Right renal cortex interstitium (tissue), 3 donors: ENCODE results near the gene MTA2. TPM values are rescaled to one million over a fixed set of nuclear protein-coding genes. Genes with fewer than 3 reads are reported as not detected.

Experiments
- DNase-seq, 3 donors: peaks; one replicate each; pipeline ENCODE4 v3.0.0-alpha.2; 2013; ENCODE audit warnings: low read depth in 3 of 3, low spot score in 2 of 3
- polyA plus RNA-seq, 3 donors: library from polyadenylated mRNA; unstranded; fragments of 120-200 nt; gene quantifications; one replicate each; pipeline ENCODE4 v1.2.1, GENCODE V29; 2013; ENCODE audit not compliant: insufficient read length in 3 of 3

Gene MTA2
- polyA plus RNA-seq, 3 donors, result 90.2 to 96.7 (median 96.2) TPM

DNA sequence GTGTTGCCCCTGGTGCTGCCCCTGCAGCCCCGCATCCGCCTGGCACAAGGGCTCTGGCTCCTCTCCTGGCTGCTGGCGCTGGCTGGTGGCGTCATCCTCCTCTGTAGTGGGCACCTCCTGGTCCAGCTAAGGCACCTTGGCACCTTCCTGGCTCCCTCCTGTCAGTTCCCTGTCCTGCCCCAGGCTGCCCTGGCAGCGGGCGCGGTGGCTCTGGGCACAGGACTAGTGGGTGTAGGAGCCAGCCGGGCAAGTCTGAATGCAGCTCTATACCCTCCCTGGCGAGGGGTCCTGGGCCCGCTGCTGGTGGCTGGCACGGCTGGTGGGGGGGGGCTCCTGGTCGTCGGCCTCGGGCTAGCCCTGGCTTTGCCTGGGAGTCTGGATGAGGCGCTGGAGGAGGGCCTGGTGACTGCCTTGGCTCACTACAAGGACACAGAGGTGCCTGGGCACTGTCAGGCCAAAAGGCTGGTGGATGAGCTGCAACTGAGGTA is 11.7 kb upstream of the MTA2 start:
- no peak for DNase-seq

DNA sequence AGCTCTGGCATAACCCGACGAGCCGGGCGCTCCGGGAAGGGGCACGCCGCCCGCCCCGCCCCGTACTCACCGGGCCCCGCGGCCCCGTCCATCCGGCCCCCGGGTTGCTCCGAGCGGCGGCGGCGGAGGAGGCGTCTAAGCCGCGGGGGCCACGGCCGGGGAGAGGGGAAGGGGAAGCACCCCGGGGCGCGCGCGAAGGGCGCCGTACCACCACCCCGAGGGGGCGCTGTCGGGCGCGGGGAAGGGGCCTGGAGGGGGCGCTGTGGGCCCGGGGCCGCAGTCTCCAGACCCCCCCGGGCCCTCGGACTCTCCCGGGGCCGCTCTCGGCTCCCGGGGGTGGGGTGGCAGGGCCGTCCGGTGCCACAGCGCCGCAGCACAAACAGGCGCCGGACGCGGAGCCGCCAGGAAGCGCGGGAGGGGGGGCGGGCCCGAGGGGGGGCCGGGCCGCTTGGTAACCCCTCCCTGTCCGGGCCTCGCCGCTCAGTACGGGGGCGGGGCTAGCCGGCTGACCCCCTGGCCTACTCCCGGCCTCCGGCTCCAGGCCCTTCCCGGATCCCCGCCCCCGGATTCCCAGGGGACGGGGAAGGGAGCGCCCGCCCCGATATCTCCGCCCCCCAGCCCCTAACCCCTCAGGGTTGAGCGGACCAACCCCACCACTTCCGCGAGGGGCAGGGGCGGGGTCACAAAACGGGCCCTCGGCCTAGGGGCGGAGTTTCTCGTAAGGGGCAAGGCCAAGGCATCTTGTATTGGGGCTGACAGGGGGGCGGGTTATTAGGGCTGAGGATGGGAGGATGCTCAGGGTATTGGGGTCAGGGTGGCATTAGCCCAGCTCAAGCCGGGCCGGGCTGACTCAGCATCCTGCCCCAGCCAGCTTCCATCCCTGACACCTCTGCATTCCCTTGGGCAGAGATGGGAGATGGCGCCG is 11.0 kb upstream of the MTA2 start, which contains the start of the genes EML3 and ROM1:
EML3 (minus strand) TSS at position 410 of the 925 bp plus-strand sequence; CDS start at position 92, 318 bp downstream.
ROM1 (plus strand) TSS at position 892 of the 925 bp plus-strand sequence; CDS start at position 917, 25 bp downstream.
- no peak for DNase-seq

DNA sequence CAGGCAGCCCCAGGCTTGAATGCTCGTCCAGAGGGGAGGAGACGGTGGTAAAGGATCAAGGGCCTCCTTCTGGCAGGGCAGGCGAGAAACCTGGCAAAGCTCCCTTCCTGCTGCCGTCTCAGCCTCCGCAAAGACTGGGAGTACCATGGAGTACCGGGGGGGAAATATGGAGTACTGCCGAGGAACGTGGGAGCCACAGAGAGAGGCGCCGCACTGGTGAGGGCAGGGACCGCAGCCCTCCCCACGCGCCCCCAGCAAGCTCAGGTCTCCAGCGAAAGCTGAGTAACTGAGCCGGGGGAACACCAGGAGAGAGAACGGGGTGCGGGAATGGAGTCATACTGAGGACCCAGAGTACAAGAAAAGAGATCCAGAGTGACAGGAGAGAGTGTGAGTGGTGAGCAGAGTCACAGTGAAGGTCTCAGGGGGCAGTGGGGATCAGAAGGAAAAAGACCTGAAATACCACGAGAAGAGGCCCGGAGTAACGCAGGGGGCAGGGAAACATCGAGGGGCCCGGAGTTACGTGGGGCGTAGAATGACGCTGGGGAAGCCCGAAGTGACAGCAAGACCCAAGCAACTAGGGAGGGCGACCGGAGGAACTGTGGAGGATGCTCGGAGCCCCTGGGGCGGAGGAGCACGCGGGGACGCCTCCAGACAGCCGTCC is 10.2 kb upstream of the MTA2 start:
- no peak for DNase-seq

DNA sequence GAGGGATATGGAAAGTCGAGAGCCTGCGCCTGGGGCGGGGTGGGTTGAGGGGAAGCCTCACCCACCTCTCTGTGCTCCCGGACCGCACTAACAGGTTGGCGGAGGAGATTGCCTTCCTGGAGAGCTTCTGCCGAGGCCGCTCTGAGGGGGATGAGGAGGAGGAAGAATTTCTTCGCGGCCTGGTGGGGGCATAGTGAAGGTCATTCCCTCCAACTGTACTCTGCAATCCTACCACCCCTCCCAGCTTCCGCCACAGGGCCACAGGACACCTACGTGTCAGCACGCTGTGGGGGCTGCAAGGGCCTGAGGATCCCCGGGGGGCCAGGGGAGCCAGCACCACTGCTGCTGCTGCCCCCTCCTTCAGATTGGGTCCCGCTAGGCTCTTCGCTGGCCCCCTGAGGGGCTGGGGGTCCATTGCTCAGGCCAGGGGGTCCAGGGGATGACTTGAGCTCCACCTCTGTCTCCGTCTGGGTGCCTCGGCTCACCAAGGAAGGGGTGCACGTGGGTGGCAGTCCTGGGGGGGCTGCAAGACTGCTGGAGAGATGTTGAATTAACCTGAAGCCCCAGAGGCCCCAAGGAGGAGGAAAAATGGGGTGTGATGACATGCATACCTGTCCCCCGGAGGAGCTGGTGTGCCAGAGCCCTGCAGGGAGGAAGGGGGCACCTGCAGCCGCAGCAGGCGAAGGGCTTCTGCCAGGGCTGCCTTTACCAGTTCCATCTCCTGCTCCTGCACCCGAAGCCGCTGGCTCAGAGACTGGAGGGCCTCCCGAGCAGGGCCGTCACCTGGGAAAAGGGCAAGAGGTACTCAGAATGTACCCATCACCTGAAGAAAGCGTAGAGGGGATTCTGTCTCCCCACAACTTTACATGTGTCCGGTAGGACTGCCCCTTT is 9.4 kb upstream of the MTA2 start:
- DNase-seq, result no peak

DNA sequence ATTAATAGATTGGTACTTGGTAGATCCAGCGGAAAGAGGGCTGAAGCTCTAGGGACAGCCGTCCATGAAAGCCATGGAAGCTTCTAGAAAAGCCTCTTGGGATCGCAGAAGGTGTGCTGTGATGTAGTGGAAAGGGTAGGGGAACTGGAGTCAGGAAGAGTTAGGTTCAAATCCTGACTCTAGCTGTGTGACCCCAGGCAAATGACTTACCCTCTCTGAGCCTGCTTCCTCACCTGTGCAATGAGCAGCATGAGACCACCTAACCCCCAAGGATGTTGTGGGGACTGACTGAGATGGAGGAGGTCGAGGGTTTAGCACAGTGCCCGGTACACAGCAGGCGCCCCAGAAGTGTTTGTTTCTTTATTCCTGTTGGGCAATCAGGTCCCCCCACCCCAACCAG is 8.7 kb upstream of the MTA2 start:
- DNase-seq, result no peak

DNA sequence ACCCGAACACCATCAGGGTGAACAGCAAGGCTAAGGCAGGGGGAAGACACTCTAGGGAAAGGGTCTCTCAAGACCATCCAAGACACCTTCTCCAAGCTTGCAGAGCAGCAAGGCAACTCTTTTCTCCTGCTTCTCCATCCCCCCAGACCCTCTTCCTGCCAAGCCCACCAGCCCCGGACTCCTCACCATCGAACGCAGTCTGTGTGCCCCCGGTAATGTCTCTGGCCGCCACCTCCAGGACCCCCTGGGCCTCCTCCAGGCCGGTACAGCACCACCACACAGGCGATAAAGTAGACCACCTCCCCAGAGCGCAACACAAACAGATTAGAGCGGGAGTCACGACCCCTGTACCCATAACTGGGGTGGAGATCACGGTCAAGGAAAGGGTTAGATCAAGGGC is 7.1 kb upstream of the MTA2 start:
- DNase-seq, result no peak

DNA sequence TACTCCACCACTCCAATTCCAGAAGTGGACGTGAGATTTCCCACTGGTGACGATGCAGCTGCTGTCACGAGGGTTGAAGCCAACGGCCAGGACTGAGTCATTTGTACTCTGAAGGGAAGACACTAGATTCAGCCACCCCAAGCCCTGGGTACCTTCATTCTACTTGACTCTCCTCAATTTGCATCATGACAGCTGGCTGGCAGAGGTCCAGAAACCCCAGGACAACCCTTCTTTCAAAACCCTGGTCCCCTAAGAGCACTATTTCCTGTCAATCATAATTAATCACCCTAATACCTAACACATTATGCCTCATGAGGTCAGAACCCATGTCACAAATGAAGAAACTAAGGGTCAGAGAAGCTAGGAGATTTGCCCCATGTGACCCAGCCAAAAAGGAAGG is 6.0 kb upstream of the MTA2 start:
- no peak for DNase-seq

DNA sequence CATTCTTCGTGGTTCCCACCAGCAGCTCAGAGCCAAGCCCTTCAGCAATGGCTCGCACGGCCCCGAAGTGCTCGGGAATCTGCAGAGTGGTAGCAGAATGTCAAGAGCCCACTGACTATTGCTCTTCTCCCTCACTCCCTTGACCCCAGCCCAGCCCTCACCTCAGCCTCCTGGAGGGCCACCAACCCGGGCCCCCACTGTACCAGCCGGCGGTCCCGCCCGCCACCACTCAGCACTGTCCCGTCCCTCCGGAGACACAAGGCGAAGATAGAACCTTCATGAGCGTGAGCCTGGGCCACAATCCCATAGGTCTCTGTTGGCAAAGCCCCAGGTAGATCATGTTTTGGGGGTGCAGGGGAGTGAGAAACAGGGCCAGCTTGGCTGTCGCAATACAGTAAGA is 4.2 kb upstream of the MTA2 start:
- DNase-seq, result no peak

DNA sequence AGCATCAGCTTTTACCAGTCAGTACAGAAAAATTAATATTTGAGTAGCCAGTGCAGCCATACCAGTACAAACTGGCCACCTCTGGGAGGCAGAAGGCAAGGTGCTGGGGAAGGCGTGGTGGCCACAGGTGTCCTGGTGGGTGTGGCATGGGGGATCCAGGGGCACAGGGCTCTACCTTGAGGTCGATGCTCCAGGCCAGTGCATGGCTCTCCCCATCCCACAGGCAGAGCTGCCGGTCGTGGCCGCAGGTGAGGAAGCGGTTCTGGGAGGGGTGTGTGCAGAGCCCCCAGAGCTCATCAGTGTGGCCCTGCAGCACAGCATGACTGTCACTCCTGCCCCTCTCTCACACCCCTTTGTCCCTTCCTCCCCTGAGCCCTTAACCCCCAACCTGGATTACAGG is 3.8 kb upstream of the MTA2 start:
- no peak for DNase-seq

DNA sequence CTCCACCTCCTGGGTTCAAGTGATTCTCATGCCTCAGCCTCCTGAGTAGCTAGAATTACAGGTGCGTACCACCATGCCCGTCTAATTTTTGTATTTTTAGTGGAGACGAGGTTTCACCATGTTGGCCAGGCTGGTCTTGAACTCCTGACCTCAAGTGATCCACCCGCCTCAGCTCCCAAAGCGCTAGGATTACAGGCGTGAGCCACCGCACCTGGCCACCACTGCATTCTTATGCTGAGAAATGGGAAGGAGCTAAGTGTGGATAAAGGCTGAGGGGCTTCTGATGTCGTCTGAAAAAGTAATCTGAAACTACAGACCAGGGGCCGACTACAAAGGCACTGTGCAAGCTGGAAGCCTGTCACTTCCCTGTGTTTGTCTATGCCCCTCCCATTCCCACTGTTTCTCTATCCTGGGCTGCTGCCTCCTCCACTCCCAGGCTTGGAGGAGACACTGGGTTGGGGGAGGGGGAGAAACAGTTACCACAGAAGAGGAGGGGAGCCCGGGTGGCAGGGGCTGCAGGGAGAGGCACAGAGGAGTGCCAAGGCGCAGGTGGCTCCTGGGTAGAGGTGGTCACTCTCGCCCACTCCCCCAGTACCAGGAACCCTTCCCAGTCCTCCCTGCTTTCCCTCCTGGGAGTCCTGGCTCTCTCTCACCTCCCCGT is 2.9 kb upstream of the MTA2 start:
- no peak for DNase-seq

DNA sequence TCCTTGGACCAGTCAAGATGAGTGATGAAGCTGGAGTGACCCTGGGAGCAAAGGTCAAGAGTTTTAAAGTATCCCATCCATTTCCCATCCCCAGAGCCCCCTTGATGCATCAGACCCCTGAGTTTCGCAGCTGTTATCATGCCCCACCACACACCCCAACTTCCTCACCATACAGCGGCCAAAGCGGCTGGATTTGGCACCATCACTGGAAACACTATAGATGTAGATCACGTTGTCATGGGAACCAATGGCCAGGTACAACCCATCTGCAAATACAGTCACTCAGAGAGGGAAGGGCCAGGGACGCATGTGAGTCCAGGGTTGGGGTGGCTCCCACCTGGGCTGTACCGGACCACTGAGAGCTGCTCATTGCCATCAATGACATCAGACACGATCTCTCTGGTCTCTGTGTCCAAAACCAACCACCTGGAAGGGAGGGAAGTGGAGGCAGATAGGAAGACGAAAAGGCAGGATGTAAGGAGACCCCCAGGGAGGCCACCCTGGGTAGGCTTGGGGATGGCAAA is 2.2 kb upstream of the MTA2 start:
- DNase-seq, result no peak

DNA sequence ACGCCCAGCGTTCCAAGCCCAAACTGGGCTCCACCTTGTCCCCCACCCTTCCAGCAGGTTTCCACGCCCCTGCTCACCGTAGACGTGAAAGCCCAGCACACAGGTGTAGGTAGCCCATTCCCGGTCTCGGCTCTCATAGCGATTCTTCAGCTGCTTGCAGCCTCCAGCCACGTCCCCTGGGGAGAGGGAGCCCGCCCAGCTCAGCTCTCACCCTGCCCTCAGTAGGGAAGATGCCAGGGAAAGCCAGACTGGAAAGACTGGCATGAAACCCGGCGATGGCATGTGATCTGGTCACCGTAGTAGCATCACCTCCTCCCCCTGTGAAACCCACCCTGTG is 1.4 kb upstream of the MTA2 start:
- DNase-seq, result no peak

DNA sequence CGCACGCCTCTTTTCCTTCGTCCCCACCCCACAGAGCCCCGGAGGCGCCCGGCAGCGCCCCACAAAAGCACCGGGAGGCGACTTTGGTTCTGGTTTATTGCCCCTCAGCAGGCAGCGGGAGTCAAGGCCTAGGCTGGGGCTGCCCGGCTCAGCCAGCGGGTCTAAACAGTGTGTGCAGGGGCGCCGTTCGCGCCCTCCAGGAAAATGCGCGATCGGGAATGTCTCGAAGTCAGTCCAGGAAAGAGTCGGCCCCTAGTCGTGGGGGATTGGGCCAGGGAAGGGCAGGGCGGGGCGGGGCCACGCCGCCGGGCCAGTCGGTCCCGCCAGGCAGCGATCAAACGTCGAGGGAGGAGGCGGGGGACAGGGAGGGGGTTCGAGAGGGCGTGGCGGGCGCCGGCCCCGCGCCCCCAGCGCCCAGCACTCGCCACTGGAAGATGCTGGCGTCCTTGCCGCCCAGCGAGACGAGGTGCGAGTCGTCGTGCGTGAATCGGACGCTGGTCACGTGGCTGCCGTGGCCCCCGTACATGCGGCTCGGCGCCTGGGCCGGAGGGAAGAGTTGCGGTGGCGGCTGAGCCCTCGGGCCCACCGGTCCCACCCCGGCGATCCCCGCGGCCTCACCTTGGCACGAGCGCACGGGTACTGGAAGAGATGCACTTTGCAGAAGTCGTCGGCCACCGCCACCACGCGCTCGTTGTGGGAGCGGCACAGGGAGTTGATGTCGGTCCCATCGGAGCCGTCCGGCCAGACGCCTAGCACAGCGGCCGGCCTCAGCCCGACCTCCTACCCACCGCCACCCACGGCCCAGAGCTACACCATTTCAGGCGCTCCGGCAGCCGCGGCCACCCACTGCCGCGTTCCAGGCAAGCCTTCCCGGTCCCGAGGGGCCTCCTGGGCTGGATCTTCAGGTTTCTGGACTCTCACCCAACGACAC is 741 bp upstream of the MTA2 start:
- DNase-seq, result no peak

DNA sequence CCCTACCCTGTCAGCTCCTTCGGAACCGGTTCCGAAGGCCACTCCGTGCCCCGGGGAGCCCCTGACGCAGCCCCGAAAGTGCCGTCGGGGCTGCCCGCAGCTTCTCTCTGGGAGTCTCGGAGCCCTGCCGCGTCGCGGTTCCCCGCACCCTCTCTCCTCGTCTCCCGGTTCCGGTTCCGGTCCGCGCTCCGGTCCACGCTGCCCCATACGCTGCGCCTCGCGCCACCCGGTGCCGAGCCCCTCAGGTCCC is 618 bp downstream of the MTA2 start:
- DNase-seq, result no peak

DNA sequence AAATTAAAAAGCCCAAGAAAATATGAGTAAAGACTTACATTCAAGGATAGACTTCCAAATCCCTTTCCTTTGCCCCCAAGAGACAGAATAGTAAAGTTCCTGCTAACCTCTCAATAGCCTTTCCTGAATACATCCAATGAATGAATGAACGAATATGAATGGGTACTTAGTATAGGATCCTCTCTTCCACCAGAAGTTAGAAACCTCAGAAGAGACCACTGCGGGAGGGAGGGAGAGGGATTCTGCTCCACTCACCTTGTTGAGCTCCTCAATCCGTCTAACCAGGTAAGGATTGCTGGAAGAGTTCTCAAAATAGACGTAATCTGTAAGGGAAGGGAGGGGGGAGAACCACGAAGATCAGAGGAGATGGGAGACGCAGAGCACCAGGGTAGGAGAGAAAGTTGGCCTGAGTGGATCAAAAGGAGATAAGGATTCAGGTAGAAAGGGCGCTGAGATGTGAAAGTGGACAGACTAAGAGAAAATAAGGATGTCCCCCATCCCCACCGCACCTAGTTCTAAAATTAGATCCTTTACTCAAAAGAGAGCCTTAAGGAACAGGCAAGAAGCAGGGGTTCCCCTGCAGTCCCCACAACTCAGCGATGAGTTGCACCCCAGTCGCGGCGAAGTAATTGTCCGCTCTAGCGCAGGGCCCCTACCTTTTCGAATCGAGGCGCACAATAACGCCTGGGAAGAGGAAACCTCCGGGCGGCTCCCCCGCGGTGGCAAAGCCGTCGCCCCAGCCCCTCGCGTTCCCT is 1.1 kb downstream of the MTA2 start:
- DNase-seq, result no peak

DNA sequence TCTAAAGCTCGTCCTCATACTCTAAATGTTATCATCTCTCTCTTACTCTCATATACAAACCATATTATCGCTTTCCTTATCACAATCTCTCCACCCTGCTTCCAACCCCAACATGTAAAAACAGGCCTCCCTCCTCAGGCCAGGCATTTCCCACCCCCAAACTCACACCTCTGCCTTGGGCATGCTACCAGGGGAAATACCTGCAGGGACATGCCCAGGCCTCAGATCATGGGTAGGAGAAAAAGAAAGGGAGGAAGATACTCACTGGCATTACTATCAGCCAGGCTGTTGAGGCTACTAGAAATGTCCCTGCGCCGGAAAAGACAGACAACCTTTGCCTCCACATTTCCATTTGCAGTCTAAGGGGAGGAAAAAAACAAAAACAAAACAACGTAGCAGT is 1.8 kb downstream of the MTA2 start:
- no peak for DNase-seq

DNA sequence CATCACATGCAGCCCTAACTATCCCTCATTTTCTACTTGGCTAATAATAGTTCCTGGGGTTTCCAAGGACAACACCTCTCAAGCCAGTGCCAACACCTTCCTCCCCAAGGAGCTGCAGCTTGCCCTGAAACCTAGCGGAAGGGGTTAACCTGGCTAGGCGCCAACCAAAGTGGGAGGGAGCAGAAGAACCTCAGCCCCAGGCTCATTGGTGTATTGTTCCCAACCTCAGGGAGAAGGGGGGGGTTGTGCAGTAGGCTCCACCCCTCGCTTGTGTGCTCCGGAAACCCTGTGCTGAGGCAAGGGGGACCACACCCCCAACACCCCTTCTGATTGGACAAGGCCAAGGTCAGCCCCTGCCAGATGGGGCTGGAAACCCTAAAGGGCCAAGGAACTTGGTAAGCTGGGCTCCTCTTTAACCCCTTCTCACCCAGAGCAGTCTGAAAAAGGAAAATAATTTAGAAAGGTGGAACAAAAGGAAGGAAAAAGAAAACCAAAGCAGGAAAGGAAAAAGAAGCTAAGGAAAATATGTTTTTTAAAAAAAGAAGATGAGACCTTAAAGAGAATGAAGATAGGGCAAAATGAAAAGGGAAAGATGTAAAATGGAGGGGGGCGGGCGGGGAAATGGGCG is 2.5 kb downstream of the MTA2 start:
- DNase-seq, result peak in 2 of 3 donors; percentile 86 to 91

DNA sequence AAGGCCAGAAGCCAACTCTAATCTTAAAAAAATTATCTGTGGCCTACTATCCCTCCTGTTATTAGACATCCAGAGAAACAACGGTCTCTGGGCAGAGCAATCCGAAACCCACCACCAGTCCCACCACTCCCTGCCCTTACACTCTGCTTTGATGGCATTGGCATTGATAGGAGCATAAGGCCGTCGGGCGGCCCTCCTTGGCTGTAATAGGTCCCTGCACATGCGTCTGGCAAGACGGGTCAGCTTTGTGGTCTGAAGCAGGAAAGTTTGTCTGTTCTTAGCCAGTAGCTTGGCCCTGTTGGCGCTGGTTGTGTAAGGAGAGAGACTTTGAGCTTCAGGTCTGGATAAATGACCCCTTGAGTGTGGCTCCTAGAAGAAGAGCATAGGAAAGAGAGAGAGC is 6.5 kb downstream of the MTA2 start:
- DNase-seq, result no peak
